AG04450 (cell line): ENCODE data around the gene POLD2. TPM values are rescaled to one million over a fixed set of nuclear protein-coding genes. Genes with fewer than 3 reads are reported as not detected.

Experiments
- CTCF ChIA-PET: fragments of 300-600, 350-600 bp; formaldehyde crosslinking; extraction: SDS; loops from one replicate; lab custom pipeline; 2022; ENCODE audit warnings: antibody characterized with exemption, inconsistent platforms; lab: Charles Lee
- POLR2A ChIA-PET: fragments of 350-600 bp; formaldehyde crosslinking; extraction: SDS; loops from one replicate; lab custom pipeline; 2021; ENCODE audit warnings: antibody characterized with exemption, inconsistent platforms; lab: Yijun Ruan, JAX
- DNase-seq: peaks from one replicate; pipeline ENCODE4 v3.0.0-alpha.2; 2011; ENCODE audit warnings: low read depth, low spot score
- H3K27ac ChIP-seq: one replicate; pipeline ENCODE4 v1.5.1; 2012; ENCODE audit warnings: low read depth, low read length, control low read depth
- H3K27me3 ChIP-seq: one replicate; pipeline ENCODE4 v1.6.0; 2012; ENCODE audit warnings: low read length; ENCODE audit not compliant: control insufficient read depth, insufficient read depth
- H3K4me3 ChIP-seq: 2 replicates; pipeline ENCODE4 v1.5.1; 2011; ENCODE audit warnings: mild to moderate bottlenecking, low read depth, low read length, control low read depth
- H3K9me3 ChIP-seq: 2 replicates; pipeline ENCODE4 v1.5.1; 2012; ENCODE audit warnings: low read length; ENCODE audit not compliant: control insufficient read depth, insufficient read depth
- CTCF ChIP-seq: IDR thresholded peaks from 2 replicates; pipeline ENCODE4 v1.5.1; 2011; ENCODE audit warnings: low read depth, low read length, control low read depth, inconsistent platforms
- polyA plus RNA-seq: library from polyadenylated mRNA; depleted of rRNA; stranded (reverse); fragments of >200 nt; gene quantifications from 2 replicates; pipeline ENCODE4 v1.2.3, GENCODE V29; 2011; rRNA removed
- small RNA-seq: library from RNA; depleted of rRNA; stranded (forward); fragments of <200 nt; gene quantifications from one replicate; pipeline ENCODE3, GENCODE V24; 2012; ENCODE audit warnings: low read depth; ENCODE audit not compliant: insufficient read length

POLD2 gene
- polyA plus RNA-seq, 1 experiment = 64.8 TPM

DNA sequence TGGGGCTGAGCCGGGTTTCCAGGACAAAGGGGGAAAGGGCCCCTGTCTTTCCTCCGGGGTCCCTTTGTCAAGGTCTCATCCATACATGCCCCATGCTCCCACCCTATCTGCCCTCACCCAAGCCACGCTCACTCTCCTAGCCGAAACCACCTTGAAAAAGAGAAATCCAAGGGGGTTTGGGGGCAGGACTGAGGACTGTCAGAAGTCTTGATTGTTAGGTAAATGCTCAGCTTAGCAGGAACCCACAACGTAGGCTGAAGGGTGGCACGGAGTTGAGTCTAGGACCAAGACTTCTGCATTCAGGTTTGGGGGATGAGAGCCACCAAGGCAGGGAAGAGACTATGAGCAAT, 57.3 kb downstream of the POLD2 start:
- no peak for DNase-seq
- H3K9me3 ChIP-seq = no peaks in the 10 kb centered on the region
- peaks cover 8% of the 10 kb centered on the region for H3K27me3 ChIP-seq
- ChIA-PET CTCF (no interaction called here), POLR2A (interaction anchor here (0.9 to 1.4 kb wide), 2 partner anchors 13 to 135 kb away, joined by 4 to 7 read pairs; partner anchors contain the start of gene YKT6)
- no peak for TF ChIP-seq CTCF
- H3K27ac ChIP-seq = no peak overlapping the region
- no peak overlapping the region for H3K4me3 ChIP-seq

DNA sequence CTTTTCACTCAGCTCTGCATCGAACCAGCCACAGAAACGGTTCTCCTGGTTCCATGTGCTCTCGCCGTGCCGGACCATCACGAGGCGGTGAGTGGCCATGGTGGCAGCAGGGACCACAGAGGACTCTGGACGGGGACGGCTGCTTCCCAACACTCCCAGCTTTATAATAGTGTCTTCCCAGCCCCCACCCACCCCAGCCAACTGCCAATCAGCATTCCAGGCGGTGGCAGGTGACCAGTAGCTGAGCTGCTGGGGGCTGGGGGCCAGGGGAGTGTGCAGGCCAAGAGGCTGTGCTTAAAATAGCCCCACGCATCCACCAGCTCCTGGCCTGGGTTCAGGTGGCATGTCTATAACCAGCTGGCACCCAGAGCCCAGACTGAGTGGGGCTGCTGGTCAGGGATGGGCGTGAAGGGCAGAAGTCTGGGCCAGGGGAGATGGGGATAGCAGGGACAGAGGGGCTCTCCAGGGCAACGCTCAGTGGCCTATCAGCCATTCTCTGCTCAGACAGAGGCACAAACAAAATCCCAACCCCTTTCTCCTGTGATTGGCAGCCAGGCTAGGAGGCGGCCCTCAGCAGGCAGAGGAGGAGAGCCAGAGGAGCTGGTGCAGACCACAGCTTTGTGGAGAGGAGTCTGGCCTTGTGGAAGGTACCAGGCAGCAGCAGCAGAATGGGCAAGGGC, 57.8 kb downstream of the POLD2 start, which contains the start of gene PGAM2:
PGAM2 (minus strand) TSS at position 137 of the 680 bp plus-strand sequence; CDS start at position 99, 38 bp downstream.
- DNase-seq = no peak
- ChIA-PET POLR2A (interaction anchor here (0.6 to 1.4 kb wide), 3 partner anchors 12 to 135 kb away, joined by 3 to 7 read pairs (median 4); partner anchors contain the start of gene YKT6), CTCF (no interaction called here)
- no peak for TF ChIP-seq CTCF
- peaks cover 8% of the 10 kb centered on the region for H3K27me3 ChIP-seq
- H3K27ac ChIP-seq = no peak within 1 kb of the TSS
- H3K4me3 ChIP-seq = no peak within 1 kb of the TSS
- no peaks in the 10 kb centered on the region for H3K9me3 ChIP-seq

- TF ChIP-seq CTCF = no peak
- POLR2A ChIA-PET = interaction anchor here (0.6 to 0.9 kb wide), 2 partner anchors 12 to 45 kb away, joined by 3 to 7 read pairs; no protein-coding TSS in a partner anchor
- CTCF ChIA-PET = no interaction called here
- DNase-seq = no peak
- no peak overlapping the region for H3K4me3 ChIP-seq
- no peak overlapping the region for H3K27ac ChIP-seq
- H3K9me3 ChIP-seq = no peaks in the 10 kb centered on the region
- peaks cover 8% of the 10 kb centered on the region for H3K27me3 ChIP-seq
Measured at GRCh38 chr7:44064791-44065430, 58.4 kb downstream of the POLD2 start.

Small RNA genes within 50 kb of the gene (small RNA-seq; reads per million reads assigned to genes)
- not detected for gene RNA5SP230

Other genes starting within 250 kb of the POLD2 start
- gene URGCP, start 217.0 kb downstream of the POLD2 start, polyA plus RNA-seq = 23.1 and 25.5 TPM in 2 replicates
- 18.6 and 18.8 TPM in 2 replicates for gene UBE2D4, start 197.1 kb downstream of the POLD2 start, polyA plus RNA-seq
- gene SPDYE1, start 125.7 kb downstream of the POLD2 start, polyA plus RNA-seq = not detected in 2 replicates
- gene DBNL, start 78.8 kb downstream of the POLD2 start, polyA plus RNA-seq = 76.1 and 93.8 TPM in 2 replicates
- gene PGAM2, start 58.0 kb downstream of the POLD2 start, polyA plus RNA-seq = not detected in 2 replicates
- gene POLM, start 41.0 kb downstream of the POLD2 start, polyA plus RNA-seq = 4.6 and 5.1 TPM in 2 replicates
- 18.5 and 30.7 TPM in 2 replicates for gene AEBP1, start 19.2 kb downstream of the POLD2 start, polyA plus RNA-seq
- gene MYL7, start 17.8 kb upstream of the POLD2 start, polyA plus RNA-seq = not detected in 2 replicates
- 0.35 and 0.47 TPM in 2 replicates for gene GCK, start 65.9 kb upstream of the POLD2 start, polyA plus RNA-seq
- gene YKT6, start 77.4 kb upstream of the POLD2 start, polyA plus RNA-seq = 124 and 138 TPM in 2 replicates
- 0.12 TPM in 1 of 2 replicates, not detected in the other for gene CAMK2B, start 202.0 kb upstream of the POLD2 start, polyA plus RNA-seq